Left ventricle myocardium superior (tissue), 1 donor: ENCODE measurements around the gene SNRPD3. TPM values are rescaled to one million over a fixed set of nuclear protein-coding genes. Genes with fewer than 3 reads are reported as not detected.
A peak's percentile ranks its signal among the peaks of the same experiment; 100 is the strongest.

Source experiments
- ATAC-seq: fragments of 200-7000 bp; cut with Tn5 transposase; one replicate; pipeline ENCODE4 v1.9.1; 2020; ENCODE audit warnings: mild to moderate bottlenecking, moderate library complexity
- DNase-seq: peaks from one replicate; pipeline ENCODE4 v3.0.0-alpha.2; 2020
- intact Hi-C: fragments of 100-400 bp; cut with micrococcal nuclease; formaldehyde crosslinking; loops from one replicate; pipeline ENCODE4 v1.11.0; 2022
- long read RNA-seq: library from polyadenylated mRNA; unstranded; transcript quantifications from one replicate; pipeline ENCODE4 v2.0.0, GENCODE V29; 2021
- total RNA-seq: library from RNA; stranded (reverse); fragmentation: NEBNext Ultra II Directional; extraction: Animal tissue kit (Norgen Biotek cat#: 25700); gene quantifications from one replicate; pipeline ENCODE4 v1.2.1, GENCODE V29; 2021
- donor health status: DM: no; HTN: yes; CAD: no; lungs with severe emphysema.

Gene SNRPD3
- 73.7 TPM for total RNA-seq
- long read RNA-seq, transcript SNRPD3-201 (4 exons, 1,763 nt), result major isoform, 67 of 78 reads
- long read RNA-seq, partial matches to known transcripts, result 2 of 78 reads
- long read RNA-seq, other reads (novel, unspliced or antisense), result 9 of 78 reads

- ATAC-seq (peak; percentile 87), DNase-seq (peak; percentile 100)
- intact Hi-C loops, result no loop called here
These were observed at the start of gene SNRPD3 for GRCh38 chr22:24555165-24556039. SNRPD3 (plus strand) TSS chr22:24555999; CDS start chr22:24557675, 1,676 bp downstream.

- no peak for DNase-seq
- no peak for ATAC-seq
- intact Hi-C loops, result loop anchor here (10.0 kb wide), 2 partner anchors 82 to 182 kb away; partner anchors contain the start of gene ADORA2A
These were observed 48.9 kb upstream of the SNRPD3 start for GRCh38 chr22:24506802-24507438.

GRCh38 chr22:24507716-24508115 lies 48.1 kb upstream of the SNRPD3 start:
- intact Hi-C loops, result loop anchor here (10.0 kb wide), 2 partner anchors 83 to 183 kb away; partner anchors contain the start of gene ADORA2A
- no peak for ATAC-seq
- no peak for DNase-seq

GRCh38 chr22:24510637-24511625 lies 44.9 kb upstream of the SNRPD3 start:
- DNase-seq, result no peak
- intact Hi-C loops, result no loop called here
- ATAC-seq, result peak; percentile 86

GRCh38 chr22:24512043-24512442 lies 43.8 kb upstream of the SNRPD3 start:
- intact Hi-C loops, result no loop called here
- ATAC-seq (peak; percentile 19), DNase-seq (no peak)

- DNase-seq, result no peak
- intact Hi-C loops, result no loop called here
- ATAC-seq, result no peak
These were observed 42.2 kb upstream of the SNRPD3 start for GRCh38 chr22:24513378-24514240.

- ATAC-seq (no peak), DNase-seq (no peak)
- intact Hi-C loops, result no loop called here
These were observed 41.4 kb upstream of the SNRPD3 start for GRCh38 chr22:24514241-24515026.

- ATAC-seq (no peak), DNase-seq (no peak)
- intact Hi-C loops, result no loop called here
These were observed 40.8 kb upstream of the SNRPD3 start for GRCh38 chr22:24515027-24515338.

GRCh38 chr22:24516301-24516737 lies 39.5 kb upstream of the SNRPD3 start:
- intact Hi-C loops, result no loop called here
- no peak for ATAC-seq
- no peak for DNase-seq

GRCh38 chr22:24517446-24517845 lies 38.4 kb upstream of the SNRPD3 start:
- intact Hi-C loops, result no loop called here
- ATAC-seq, result no peak

GRCh38 chr22:24518228-24518627 lies 37.6 kb upstream of the SNRPD3 start:
- DNase-seq (no peak), ATAC-seq (no peak)
- intact Hi-C loops, result no loop called here

More at GRCh38 chr22:24517446-24517845, 38.4 kb upstream of the SNRPD3 start:
- DNase-seq, result no peak

- ATAC-seq (peak; percentile 51), DNase-seq (no peak)
- intact Hi-C loops, result no loop called here
These were observed 36.9 kb upstream of the SNRPD3 start for GRCh38 chr22:24518771-24519485.

GRCh38 chr22:24519496-24519895 lies 36.3 kb upstream of the SNRPD3 start:
- intact Hi-C loops, result no loop called here
- DNase-seq (no peak), ATAC-seq (no peak)

- ATAC-seq (peak; percentile 68), DNase-seq (no peak)
- intact Hi-C loops, result no loop called here
These were observed 34.0 kb upstream of the SNRPD3 start for GRCh38 chr22:24521791-24522245.

- no peak for ATAC-seq
- intact Hi-C loops, result no loop called here
- DNase-seq, result no peak
These were observed 31.9 kb upstream of the SNRPD3 start for GRCh38 chr22:24523873-24524272.

GRCh38 chr22:24525416-24526037 lies 30.3 kb upstream of the SNRPD3 start:
- intact Hi-C loops, result no loop called here
- DNase-seq (peak; percentile 86), ATAC-seq (peak; percentile 81)
